DOHH2 (cell line): ENCODE data around the gene COL25A1.
"Not testable (repeated sequence)": the region's sequence is repeated elsewhere in the genome, so short reads cannot be mapped to it uniquely, and the experiment has no call there.

Experiments
- H3F3A ChIP-seq: fragments of 200-600 bp; sonication (generic), shearing (Covaris generic); 2 replicates; pipeline ENCODE4 v1.6.0; 2016; ENCODE audit warnings: antibody characterized with exemption, mild to moderate bottlenecking; ENCODE audit not compliant: control insufficient read depth, insufficient read depth
- H3K27ac ChIP-seq: fragments of 200-600 bp; sonication (generic); 2 replicates; pipeline ENCODE4 v1.5.1; 2014; ENCODE audit warnings: low read depth, mild to moderate bottlenecking, low read length, moderate library complexity
- H3K27me3 ChIP-seq: fragments of 200-600 bp; sonication (generic); 2 replicates; pipeline ENCODE4 v1.6.1; 2014; ENCODE audit warnings: mild to moderate bottlenecking, low read length, mixed read lengths; ENCODE audit not compliant: control insufficient read depth
- H3K36me3 ChIP-seq: fragments of 200-600 bp; sonication (generic); 2 replicates; pipeline ENCODE4 v1.6.1; 2014; ENCODE audit warnings: mild to moderate bottlenecking, low read length, moderate library complexity, mixed read lengths; ENCODE audit not compliant: control insufficient read depth
- H3K4me1 ChIP-seq: fragments of 200-600 bp; sonication (generic); 2 replicates; pipeline ENCODE4 v1.6.1; 2014; ENCODE audit warnings: mild to moderate bottlenecking, low read length, mixed read lengths; ENCODE audit not compliant: control insufficient read depth
- H3K4me2 ChIP-seq: fragments of 200-600 bp; sonication (generic); 2 replicates; pipeline ENCODE4 v1.6.0; 2014; ENCODE audit warnings: mild to moderate bottlenecking, low read length, moderate library complexity
- H3K4me3 ChIP-seq: fragments of 200-600 bp; sonication (generic); 2 replicates; pipeline ENCODE4 v1.5.1; 2014; ENCODE audit warnings: mild to moderate bottlenecking, low read length, mixed read lengths
- H3K79me2 ChIP-seq: fragments of 200-600 bp; sonication (generic); 2 replicates; pipeline ENCODE4 v1.6.1; 2014; ENCODE audit warnings: mild to moderate bottlenecking, low read length, mixed read lengths; ENCODE audit not compliant: control insufficient read depth
- H3K9me2 ChIP-seq: fragments of 200-600 bp; sonication (generic); replicated peaks from 2 replicates; pipeline ENCODE4 v1.6.1; 2014; ENCODE audit warnings: mild to moderate bottlenecking, low read length, mixed read lengths; ENCODE audit not compliant: control insufficient read depth
- H3K9me3 ChIP-seq: fragments of 200-600 bp; sonication (generic); 2 replicates; pipeline ENCODE4 v1.6.1; 2014; ENCODE audit warnings: antibody characterized with exemption, low read length, mixed read lengths; ENCODE audit not compliant: control insufficient read depth, insufficient read depth
- H4K20me1 ChIP-seq: fragments of 200-600 bp; sonication (generic); 2 replicates; pipeline ENCODE4 v1.6.0; 2014; ENCODE audit warnings: low read depth, mild to moderate bottlenecking, antibody characterized with exemption, low read length, moderate library complexity; ENCODE audit not compliant: control insufficient read depth, insufficient read depth
- CTCF ChIP-seq: fragments of 200-600 bp; sonication (generic); IDR thresholded peaks from one replicate; pipeline ENCODE4 v1.5.1; 2014; ENCODE audit warnings: antibody characterized with exemption, mild to moderate bottlenecking, low read depth, low read length; ENCODE audit not compliant: poor library complexity, severe bottlenecking
- EZH2phosphoT487 ChIP-seq: fragments of 200-600 bp; sonication (generic); IDR thresholded peaks from 2 replicates; pipeline ENCODE4 v1.6.1; 2017; ENCODE audit warnings: borderline replicate concordance, mild to moderate bottlenecking, antibody characterized with exemption, low read length, moderate library complexity, mixed read lengths

COL25A1 gene

GRCh38 chr4:108874806-108875205, 427.7 kb downstream of the COL25A1 start:
- Histone ChIP-seq H3K36me3 (no peaks in the 10 kb centered on the region), H3K4me2 (no peak overlapping the region), H3K79me2 (no peaks in the 10 kb centered on the region), H3K9me2 (no peaks in the 10 kb centered on the region), H3K27ac (no peak overlapping the region), H3F3A (no peaks in the 10 kb centered on the region), H3K27me3 (peaks cover 3% of the 10 kb centered on the region), H3K4me1 (no peaks in the 10 kb centered on the region), H3K4me3 (no peak overlapping the region), H3K9me3 (no peaks in the 10 kb centered on the region), H4K20me1 (no peaks in the 10 kb centered on the region)
- TF ChIP-seq CTCF: no peak
- no peak for TF ChIP-seq EZH2phosphoT487

GRCh38 chr4:108869970-108870369, 432.5 kb downstream of the COL25A1 start:
- H3K9me3 ChIP-seq, H3K27me3 ChIP-seq, H3K79me2 ChIP-seq, H3K9me2 ChIP-seq, H3F3A ChIP-seq, H3K4me3 ChIP-seq, H3K36me3 ChIP-seq, H4K20me1 ChIP-seq, H3K27ac ChIP-seq, H3K4me1 ChIP-seq, H3K4me2 ChIP-seq: not testable (repeated sequence)

- TF ChIP-seq EZH2phosphoT487: no peak
- TF ChIP-seq CTCF: no peak
Measured at GRCh38 chr4:108868606-108869227, 433.7 kb downstream of the COL25A1 start.

GRCh38 chr4:108867476-108867875, 435.0 kb downstream of the COL25A1 start:
- Histone ChIP-seq H3K27me3 (0 out of 2 replicates have a peak, but pooled peaks cover 2% of the 10 kb centered on the region), H3K36me3 (no peaks in the 10 kb centered on the region), H3K4me3 (no peak overlapping the region), H3K27ac (no peak overlapping the region), H3F3A (no peaks in the 10 kb centered on the region), H4K20me1 (no peaks in the 10 kb centered on the region), H3K79me2 (no peaks in the 10 kb centered on the region), H3K9me3 (no peaks in the 10 kb centered on the region), H3K4me1 (no peaks in the 10 kb centered on the region), H3K9me2 (no peaks in the 10 kb centered on the region), H3K4me2 (no peak overlapping the region)
- TF ChIP-seq CTCF (no peak), EZH2phosphoT487 (no peak)

More at GRCh38 chr4:108868606-108869227, 433.7 kb downstream of the COL25A1 start:
- H3K9me3 ChIP-seq: no peaks in the 10 kb centered on the region
- H3K27ac ChIP-seq: no peak overlapping the region
- H3K4me1 ChIP-seq: no peaks in the 10 kb centered on the region
- no peaks in the 10 kb centered on the region for H4K20me1 ChIP-seq
- H3K36me3 ChIP-seq: no peaks in the 10 kb centered on the region
- no peaks in the 10 kb centered on the region for H3F3A ChIP-seq
- 0 out of 2 replicates have a peak, but pooled peaks cover 2% of the 10 kb centered on the region for H3K27me3 ChIP-seq
- no peaks in the 10 kb centered on the region for H3K79me2 ChIP-seq
- no peak overlapping the region for H3K4me2 ChIP-seq
- no peak overlapping the region for H3K4me3 ChIP-seq
- no peaks in the 10 kb centered on the region for H3K9me2 ChIP-seq
